ENCODE results near the gene KCNJ4. TPM values are rescaled to one million over a fixed set of nuclear protein-coding genes. Genes with fewer than 3 reads are reported as not detected.

The KCNJ4 gene
- total and polyA plus RNA-seq, 10 of the 15 experiments (the other 5 are each of a cell fraction or from before 2014, with no cell fraction given) = not detected

GRCh38 chr22:38449776-38450175 is 5.2 kb downstream of the KCNJ4 start:
- ATAC-seq = no peak
- no peak overlapping the region for H3K4me3 ChIP-seq
- no peak overlapping the region for H3K4me2 ChIP-seq (ENCODE audit: control insufficient read depth, insufficient read depth)
- no peaks in the 10 kb centered on the region for H3K79me2 ChIP-seq (ENCODE audit: control insufficient read depth, insufficient read depth, low read length)
- H3K27ac ChIP-seq (ENCODE audit: control insufficient read depth, insufficient read depth) = no peak overlapping the region
- peaks cover 5 to 14% of the 10 kb centered on the region in 2 experiments for H3K27me3 ChIP-seq (replicated peaks in 1 of 2; ENCODE audit: control insufficient read depth in 2 of 2, insufficient read depth in 2 of 2, low read length in 1 of 2)
- peaks cover 3% of the 10 kb centered on the region; the same call in 1 of the 2 replicates for H4K20me1 ChIP-seq (ENCODE audit: control insufficient read depth, insufficient read depth)
- H3K9ac ChIP-seq (ENCODE audit: control insufficient read depth, insufficient read depth, low read length) = no peak overlapping the region
- no peak for FAIRE-seq
- H3K4me1 ChIP-seq (ENCODE audit: control insufficient read depth, insufficient read depth, low read length) = peaks cover 6% of the 10 kb centered on the region; the same call in 1 of the 2 replicates
- WGBS (ENCODE audit: insufficient coverage, insufficient replicate concordance, low lambda C conversion rate, missing lambda C conversion rate) = 55% methylated on average over 17 of the region's 18 CpGs
- POLR2A ChIA-PET = no interaction called here
- RAD21 ChIA-PET (ENCODE audit: unreplicated experiment) = no interaction called here
- no peaks in the 10 kb centered on the region for H3K36me3 ChIP-seq (ENCODE audit: control insufficient read depth in 2 of 2, insufficient read depth in 2 of 2, low read length in 1 of 2)
- no TSS peak for BruUV-seq (replicated peaks)
- TF ChIP-seq TCF3 (IDR thresholded peaks at IDR 0.05; ENCODE audit: borderline replicate concordance, insufficient read depth, low read depth, low read length) = no peak
- TF ChIP-seq HCFC1 (IDR thresholded peaks at IDR 0.05; ENCODE audit: low read length) = no peak
- no peak for TF ChIP-seq PAX8 (IDR thresholded peaks at IDR 0.05)
- SMC1A ChIA-PET (ENCODE audit: uncharacterized antibody, unreplicated experiment) = no interaction called here
- H3K9me3 ChIP-seq (replicated peaks; ENCODE audit: control insufficient read depth, insufficient read depth, low read length) = no peaks in the 10 kb centered on the region
- no peak overlapping the region for H2AFZ ChIP-seq (ENCODE audit: control insufficient read depth, low read depth, low read length)
- in situ Hi-C loops (cut with MboI) = no loop called here
- intact Hi-C loops (cut with micrococcal nuclease; ENCODE audit: unreplicated experiment) = no loop called here
- DNase-seq (ENCODE audit: low read depth, low spot score) = no peak
- CTCF ChIA-PET = no interaction called here

GRCh38 chr22:38448945-38449745 is 5.9 kb downstream of the KCNJ4 start:
- no peak overlapping the region for H3K9ac ChIP-seq (ENCODE audit: control insufficient read depth, insufficient read depth, low read length)
- no peak for FAIRE-seq
- in situ Hi-C loops (cut with MboI) (no loop called here), intact Hi-C loops (cut with micrococcal nuclease; ENCODE audit: unreplicated experiment) (no loop called here)
- no TSS peak for BruUV-seq (replicated peaks)
- peaks cover under 1 to 9% of the 10 kb centered on the region in 2 experiments for H3K27me3 ChIP-seq (replicated peaks in 1 of 2; ENCODE audit: control insufficient read depth in 2 of 2, insufficient read depth in 2 of 2, low read length in 1 of 2)
- no peak overlapping the region for H3K27ac ChIP-seq (ENCODE audit: control insufficient read depth, insufficient read depth)
- H3K36me3 ChIP-seq (ENCODE audit: control insufficient read depth in 2 of 2, insufficient read depth in 2 of 2, low read length in 1 of 2) = no peaks in the 10 kb centered on the region
- WGBS (ENCODE audit: insufficient coverage, insufficient replicate concordance, low lambda C conversion rate, missing lambda C conversion rate) = 51% methylated on average over 10 of the region's 14 CpGs
- ATAC-seq = no peak
- no peaks in the 10 kb centered on the region for H4K20me1 ChIP-seq (ENCODE audit: control insufficient read depth, insufficient read depth)
- ChIA-PET POLR2A (no interaction called here), RAD21 (ENCODE audit: unreplicated experiment) (no interaction called here), SMC1A (ENCODE audit: uncharacterized antibody, unreplicated experiment) (no interaction called here), CTCF (interaction anchor here (0.7 to 1.2 kb wide), 2 partner anchors 75 to 122 kb away, joined by 3 read pairs; no protein-coding TSS in a partner anchor)
- no peak overlapping the region for H3K4me3 ChIP-seq
- H3K4me2 ChIP-seq (ENCODE audit: control insufficient read depth, insufficient read depth) = no peak overlapping the region
- TF ChIP-seq, protein P1, sequence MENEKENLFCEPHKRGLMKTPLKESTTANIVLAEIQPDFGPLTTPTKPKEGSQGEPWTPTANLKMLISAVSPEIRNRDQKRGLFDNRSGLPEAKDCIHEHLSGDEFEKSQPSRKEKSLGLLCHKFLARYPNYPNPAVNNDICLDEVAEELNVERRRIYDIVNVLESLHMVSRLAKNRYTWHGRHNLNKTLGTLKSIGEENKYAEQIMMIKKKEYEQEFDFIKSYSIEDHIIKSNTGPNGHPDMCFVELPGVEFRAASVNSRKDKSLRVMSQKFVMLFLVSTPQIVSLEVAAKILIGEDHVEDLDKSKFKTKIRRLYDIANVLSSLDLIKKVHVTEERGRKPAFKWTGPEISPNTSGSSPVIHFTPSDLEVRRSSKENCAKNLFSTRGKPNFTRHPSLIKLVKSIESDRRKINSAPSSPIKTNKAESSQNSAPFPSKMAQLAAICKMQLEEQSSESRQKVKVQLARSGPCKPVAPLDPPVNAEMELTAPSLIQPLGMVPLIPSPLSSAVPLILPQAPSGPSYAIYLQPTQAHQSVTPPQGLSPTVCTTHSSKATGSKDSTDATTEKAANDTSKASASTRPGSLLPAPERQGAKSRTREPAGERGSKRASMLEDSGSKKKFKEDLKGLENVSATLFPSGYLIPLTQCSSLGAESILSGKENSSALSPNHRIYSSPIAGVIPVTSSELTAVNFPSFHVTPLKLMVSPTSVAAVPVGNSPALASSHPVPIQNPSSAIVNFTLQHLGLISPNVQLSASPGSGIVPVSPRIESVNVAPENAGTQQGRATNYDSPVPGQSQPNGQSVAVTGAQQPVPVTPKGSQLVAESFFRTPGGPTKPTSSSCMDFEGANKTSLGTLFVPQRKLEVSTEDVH (IDR thresholded peaks at IDR 0.05; ENCODE audit: low read depth, partially characterized antibody) = no peak
- no peak for TF ChIP-seq STAT1 (conservative IDR thresholded peaks at IDR 0.05)
- TF ChIP-seq TBL1XR1 (IDR thresholded peaks at IDR 0.05; ENCODE audit: low read depth, low read length) = no peak
- TF ChIP-seq, protein P2, sequence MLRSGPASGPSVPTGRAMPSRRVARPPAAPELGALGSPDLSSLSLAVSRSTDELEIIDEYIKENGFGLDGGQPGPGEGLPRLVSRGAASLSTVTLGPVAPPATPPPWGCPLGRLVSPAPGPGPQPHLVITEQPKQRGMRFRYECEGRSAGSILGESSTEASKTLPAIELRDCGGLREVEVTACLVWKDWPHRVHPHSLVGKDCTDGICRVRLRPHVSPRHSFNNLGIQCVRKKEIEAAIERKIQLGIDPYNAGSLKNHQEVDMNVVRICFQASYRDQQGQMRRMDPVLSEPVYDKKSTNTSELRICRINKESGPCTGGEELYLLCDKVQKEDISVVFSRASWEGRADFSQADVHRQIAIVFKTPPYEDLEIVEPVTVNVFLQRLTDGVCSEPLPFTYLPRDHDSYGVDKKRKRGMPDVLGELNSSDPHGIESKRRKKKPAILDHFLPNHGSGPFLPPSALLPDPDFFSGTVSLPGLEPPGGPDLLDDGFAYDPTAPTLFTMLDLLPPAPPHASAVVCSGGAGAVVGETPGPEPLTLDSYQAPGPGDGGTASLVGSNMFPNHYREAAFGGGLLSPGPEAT (IDR thresholded peaks at IDR 0.05; ENCODE audit: low read depth) = no peak
- TF ChIP-seq EP300 (IDR thresholded peaks at IDR 0.05; ENCODE audit: borderline replicate concordance in 1 of 2, control insufficient read depth in 1 of 2, low read depth in 2 of 2, low read length in 2 of 2) = no peak
- TF ChIP-seq ZNF622 (IDR thresholded peaks at IDR 0.05) = no peak
- H3K9me3 ChIP-seq (replicated peaks; ENCODE audit: control insufficient read depth, insufficient read depth, low read length) = no peaks in the 10 kb centered on the region
- 0 out of 2 replicates have a peak, but pooled peaks cover 1% of the 10 kb centered on the region for H3K4me1 ChIP-seq (ENCODE audit: control insufficient read depth, insufficient read depth, low read length)
- DNase-seq (ENCODE audit: low read depth, low spot score) = no peak
- H2AFZ ChIP-seq (ENCODE audit: control insufficient read depth, low read depth, low read length) = no peak overlapping the region
- no peaks in the 10 kb centered on the region for H3K79me2 ChIP-seq (ENCODE audit: control insufficient read depth, insufficient read depth, low read length)
